Measurements from ENCODE around the gene VIPR2. TPM values are rescaled to one million over a fixed set of nuclear protein-coding genes. Genes with fewer than 3 reads are reported as not detected.

Gene VIPR2
- total and polyA plus RNA-seq, 8 donors, result 3.7 to 13.7 (median 10.6) TPM

- Histone ChIP-seq H3K9me3 (no peaks in the 10 kb centered on the region), H3K36me3 (no peaks in the 10 kb centered on the region), H3K27me3 (peaks cover 0 to 17% (median 2%) of the 10 kb centered on the region in 4 donors), H3K4me1 (no peaks in the 10 kb centered on the region), H3K4me3 (no peak overlapping the region), H3K27ac (no peak overlapping the region)
- TF ChIP-seq CTCF (IDR thresholded peaks at IDR 0.05), result no peak
- FAIRE-seq, result no peak
- DNase-seq, result no peak
- 80 to 83% methylated on average over 12 of the region's 12 CpGs for WGBS, 2 donors
- intact Hi-C loops (cut with DNase I), result no loop called here
- ATAC-seq, result no peak
Observed at GRCh38 chr7:158993591-158993990, 151.1 kb downstream of the VIPR2 start.

- H3K36me3 ChIP-seq, result no peaks in the 10 kb centered on the region
- TF ChIP-seq CTCF (IDR thresholded peaks at IDR 0.05), result no peak
- no peaks in the 10 kb centered on the region for H3K4me1 ChIP-seq
- no peak overlapping the region for H3K27ac ChIP-seq
- H3K27me3 ChIP-seq, result peaks cover 0 to 17% (median 2%) of the 10 kb centered on the region in 4 donors
- no peak for ATAC-seq
- 15 to 24% methylated on average over 21 to 28 of the region's 28 CpGs for WGBS, 2 donors
- no peaks in the 10 kb centered on the region for H3K9me3 ChIP-seq
- DNase-seq, result no peak
- intact Hi-C loops (cut with DNase I), result no loop called here
- FAIRE-seq, result no peak
- H3K4me3 ChIP-seq, result no peak overlapping the region
Observed at GRCh38 chr7:158992759-158993158, 151.9 kb downstream of the VIPR2 start.

GRCh38 chr7:158991824-158992621, 152.6 kb downstream of the VIPR2 start:
- ATAC-seq, result peak in 1 of 4 donors; percentile 29
- no peak overlapping the region for H3K27ac ChIP-seq
- intact Hi-C loops (cut with DNase I), result no loop called here
- no peaks in the 10 kb centered on the region for H3K9me3 ChIP-seq
- no peak for TF ChIP-seq CTCF (IDR thresholded peaks at IDR 0.05)
- H3K4me1 ChIP-seq, result no peaks in the 10 kb centered on the region
- WGBS, 2 donors, result 31 to 34% methylated on average over 21 of the region's 21 CpGs
- H3K36me3 ChIP-seq, result no peaks in the 10 kb centered on the region
- no peak overlapping the region for H3K4me3 ChIP-seq
- no peak for DNase-seq
- no peak for FAIRE-seq
- H3K27me3 ChIP-seq, result peaks cover 0 to 17% (median 2%) of the 10 kb centered on the region in 4 donors

GRCh38 chr7:158988996-158989395, 155.7 kb downstream of the VIPR2 start:
- no peak for TF ChIP-seq CTCF (IDR thresholded peaks at IDR 0.05)
- no peaks in the 10 kb centered on the region for H3K9me3 ChIP-seq
- WGBS, 2 donors, result 69 to 71% methylated on average over 2 of the region's 2 CpGs
- intact Hi-C loops (cut with DNase I), result no loop called here
- no peaks in the 10 kb centered on the region for H3K4me1 ChIP-seq
- no peaks in the 10 kb centered on the region for H3K36me3 ChIP-seq
- DNase-seq (no peak), ATAC-seq (no peak), FAIRE-seq (no peak)
- no peak overlapping the region for H3K27ac ChIP-seq
- no peak overlapping the region for H3K4me3 ChIP-seq
- H3K27me3 ChIP-seq, result peaks cover 0 to 10% (median 2%) of the 10 kb centered on the region in 4 donors

GRCh38 chr7:158988302-158988862, 156.3 kb downstream of the VIPR2 start:
- WGBS, 2 donors, result 37 to 47% methylated on average over 2 of the region's 2 CpGs
- DNase-seq, result no peak

More at GRCh38 chr7:158988302-158988862, 156.3 kb downstream of the VIPR2 start:
- H3K27ac ChIP-seq, result no peak overlapping the region
- intact Hi-C loops (cut with DNase I), result no loop called here
- no peaks in the 10 kb centered on the region for H3K4me1 ChIP-seq
- no peaks in the 10 kb centered on the region for H3K36me3 ChIP-seq
- TF ChIP-seq CTCF (IDR thresholded peaks at IDR 0.05), result no peak
- FAIRE-seq (no peak), ATAC-seq (no peak)
- peaks cover 0 to 4% (median 0%) of the 10 kb centered on the region in 4 donors for H3K27me3 ChIP-seq
- H3K9me3 ChIP-seq, result no peaks in the 10 kb centered on the region
- no peak overlapping the region for H3K4me3 ChIP-seq
